Osteocyte (in vitro differentiated cells): ENCODE results near the gene AZU1. TPM values are rescaled to one million over a fixed set of nuclear protein-coding genes. Genes with fewer than 3 reads are reported as not detected.

Experiments used
- DNase-seq: peaks from one replicate; pipeline ENCODE4 v3.0.0; 2021; ENCODE audit warnings: mixed read lengths; ENCODE audit not compliant: unreplicated experiment; ENCODE audit errors: extremely low spot score
- H3K27ac Mint-ChIP-seq: one replicate; pipeline ENCODE4 v1.8.0; 2021; ENCODE audit warnings: mild to moderate bottlenecking, mixed read lengths; ENCODE audit not compliant: unreplicated experiment
- H3K27me3 Mint-ChIP-seq: one replicate; pipeline ENCODE4 v1.8.0; 2021; ENCODE audit warnings: mixed read lengths; ENCODE audit not compliant: unreplicated experiment
- H3K36me3 Mint-ChIP-seq: one replicate; pipeline ENCODE4 v1.8.0; 2021; ENCODE audit warnings: mixed read lengths; ENCODE audit not compliant: unreplicated experiment
- H3K4me1 Mint-ChIP-seq: one replicate; pipeline ENCODE4 v1.8.0; 2021; ENCODE audit warnings: mixed read lengths; ENCODE audit not compliant: unreplicated experiment
- H3K4me3 Mint-ChIP-seq: one replicate; pipeline ENCODE4 v1.8.0; 2021; ENCODE audit warnings: mild to moderate bottlenecking, moderate library complexity, mixed read lengths; ENCODE audit not compliant: unreplicated experiment
- H3K9me3 Mint-ChIP-seq: one replicate; pipeline ENCODE4 v1.8.0; 2021; ENCODE audit warnings: mixed read lengths; ENCODE audit not compliant: unreplicated experiment
- total RNA-seq: library from RNA; stranded (reverse); gene quantifications from 2 replicates; pipeline ENCODE4 v1.2.1, GENCODE V29; 2021
- TF ChIP-seq, protein P1 (sequence below): fragments of 200-600 bp; sonication (generic); IDR thresholded peaks from 2 replicates; pipeline ENCODE4 v1.5.0; 2021; ENCODE audit warnings: antibody characterized with exemption, mild to moderate bottlenecking, moderate library complexity

AZU1 gene
- total RNA-seq, 1 donor from 2014 or later, result 0.91 TPM

DNA sequence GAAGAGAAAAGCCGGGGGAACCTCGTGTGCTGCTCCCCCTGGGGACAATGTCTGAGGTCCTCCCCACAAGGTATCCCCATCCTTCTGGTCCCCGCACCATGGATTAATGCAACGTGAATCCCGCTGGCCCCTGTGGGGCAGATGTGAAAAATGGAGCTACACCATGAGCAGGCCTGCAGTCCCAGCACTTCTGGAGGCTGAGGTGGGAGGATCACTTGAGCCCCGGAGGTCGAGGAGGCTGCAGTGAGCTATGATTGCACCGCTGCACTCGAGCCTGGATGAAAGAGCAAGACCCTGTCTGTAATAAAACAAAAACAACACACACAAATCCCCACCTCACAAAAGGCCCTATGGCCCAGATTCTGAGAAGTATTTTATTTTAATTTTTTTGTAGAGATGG, 30.6 kb downstream of the AZU1 start:
- no peaks in the 10 kb centered on the region for H3K9me3 Mint-ChIP-seq
- peak overlapping the region; percentile 65 for H3K27ac Mint-ChIP-seq
- H3K4me3 Mint-ChIP-seq, result no peak overlapping the region
- TF ChIP-seq, protein P1, sequence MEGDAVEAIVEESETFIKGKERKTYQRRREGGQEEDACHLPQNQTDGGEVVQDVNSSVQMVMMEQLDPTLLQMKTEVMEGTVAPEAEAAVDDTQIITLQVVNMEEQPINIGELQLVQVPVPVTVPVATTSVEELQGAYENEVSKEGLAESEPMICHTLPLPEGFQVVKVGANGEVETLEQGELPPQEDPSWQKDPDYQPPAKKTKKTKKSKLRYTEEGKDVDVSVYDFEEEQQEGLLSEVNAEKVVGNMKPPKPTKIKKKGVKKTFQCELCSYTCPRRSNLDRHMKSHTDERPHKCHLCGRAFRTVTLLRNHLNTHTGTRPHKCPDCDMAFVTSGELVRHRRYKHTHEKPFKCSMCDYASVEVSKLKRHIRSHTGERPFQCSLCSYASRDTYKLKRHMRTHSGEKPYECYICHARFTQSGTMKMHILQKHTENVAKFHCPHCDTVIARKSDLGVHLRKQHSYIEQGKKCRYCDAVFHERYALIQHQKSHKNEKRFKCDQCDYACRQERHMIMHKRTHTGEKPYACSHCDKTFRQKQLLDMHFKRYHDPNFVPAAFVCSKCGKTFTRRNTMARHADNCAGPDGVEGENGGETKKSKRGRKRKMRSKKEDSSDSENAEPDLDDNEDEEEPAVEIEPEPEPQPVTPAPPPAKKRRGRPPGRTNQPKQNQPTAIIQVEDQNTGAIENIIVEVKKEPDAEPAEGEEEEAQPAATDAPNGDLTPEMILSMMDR, result no peak
- peaks cover 22% of the 10 kb centered on the region for H3K4me1 Mint-ChIP-seq
- no peak for DNase-seq
- no peaks in the 10 kb centered on the region for H3K36me3 Mint-ChIP-seq
- no peaks in the 10 kb centered on the region for H3K27me3 Mint-ChIP-seq

DNA sequence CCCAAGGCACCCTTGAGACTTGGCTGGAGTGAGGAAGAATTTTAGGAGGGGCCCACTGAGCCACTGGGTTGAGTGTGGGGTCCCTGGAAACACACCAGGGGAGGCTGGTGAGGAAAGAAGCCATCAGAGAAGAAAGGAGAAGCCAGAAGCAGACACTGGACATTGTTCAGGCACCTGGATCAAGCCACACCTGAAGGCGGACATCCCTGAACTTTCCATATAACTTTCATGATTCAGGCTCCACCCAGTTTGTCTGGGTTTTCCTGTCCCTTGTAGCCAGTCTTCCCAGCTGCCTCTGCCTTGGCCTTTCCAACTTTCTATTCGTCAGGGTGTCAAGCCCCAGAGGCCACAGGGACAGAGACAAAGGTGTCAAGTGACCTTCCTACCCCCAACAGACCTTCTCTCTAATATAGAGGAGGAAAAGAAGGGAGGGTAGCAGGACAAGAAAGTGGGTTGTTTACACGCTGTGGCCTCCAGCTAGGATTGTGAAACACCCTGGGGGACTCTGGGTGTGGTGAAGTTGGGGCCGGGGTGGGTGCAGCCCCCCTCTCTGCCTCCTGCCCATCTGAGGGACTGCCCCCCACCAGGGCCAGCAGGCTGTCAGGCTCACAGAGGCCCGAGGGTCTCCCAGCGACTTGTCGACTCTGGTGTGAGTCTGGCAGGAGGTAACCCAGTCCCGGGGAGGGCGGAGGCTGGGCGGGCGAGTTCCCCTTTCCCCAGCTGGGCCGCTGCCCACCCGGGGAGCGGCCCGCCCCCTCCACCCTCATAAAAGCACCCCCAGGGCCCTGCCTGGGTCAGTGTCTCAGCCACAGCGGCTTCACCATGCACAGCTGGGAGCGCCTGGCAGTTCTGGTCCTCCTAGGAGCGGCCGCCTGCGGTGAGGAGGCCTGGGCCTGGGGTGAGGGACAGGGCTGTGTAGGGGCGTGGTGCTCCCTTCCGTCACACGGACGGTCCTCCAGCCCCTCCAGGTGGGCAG, 31.5 kb downstream of the AZU1 start, which contains the start of gene CFD:
Gene CFD, plus strand, starts transcription at position 797 of the 976 bp plus-strand sequence. Its CDS starts 26 bp downstream, at position 823.
- Mint-ChIP-seq H3K9me3 (no peaks in the 10 kb centered on the region), H3K36me3 (no peaks in the 10 kb centered on the region), H3K4me3 (peak within 1 kb of the TSS; percentile 72), H3K27ac (peak within 1 kb of the TSS; percentile 75), H3K4me1 (peaks cover 28% of the 10 kb centered on the region), H3K27me3 (no peaks in the 10 kb centered on the region)
- TF ChIP-seq, protein P1, result no peak
- DNase-seq, result peak; percentile 88

DNA sequence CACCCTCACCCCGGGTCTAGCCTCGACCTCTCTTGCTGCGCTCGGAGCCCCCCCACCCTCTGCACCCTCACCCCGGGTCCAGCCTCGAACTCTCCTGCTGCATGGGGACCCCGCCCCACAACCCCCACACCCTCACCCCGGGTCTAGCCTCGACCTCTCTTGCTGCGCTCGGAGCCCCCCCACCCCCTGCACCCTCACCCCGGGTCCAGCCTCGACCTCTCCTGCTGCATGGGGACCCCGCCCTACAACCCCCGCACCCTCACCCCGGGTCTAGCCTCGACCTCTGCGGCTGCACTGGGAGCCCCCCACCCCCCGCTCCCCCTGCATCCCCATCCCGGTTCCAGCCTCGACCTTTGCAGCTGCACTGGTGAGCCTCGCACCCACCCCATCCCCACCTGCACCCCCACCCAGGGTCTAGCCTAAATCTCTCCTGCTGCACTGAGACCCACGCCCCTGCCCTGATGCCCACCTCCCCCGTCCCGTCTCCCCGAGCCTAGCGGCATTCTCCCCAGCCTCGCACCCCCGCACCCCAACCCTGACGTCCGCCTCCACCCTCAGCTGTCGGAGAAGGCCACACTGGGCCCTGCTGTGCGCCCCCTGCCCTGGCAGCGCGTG, 33.6 kb downstream of the AZU1 start:
- DNase-seq, result no peak
- peak overlapping the region; percentile 63 for H3K4me3 Mint-ChIP-seq
- H3K36me3 Mint-ChIP-seq, result no peaks in the 10 kb centered on the region
- no peaks in the 10 kb centered on the region for H3K9me3 Mint-ChIP-seq
- no peaks in the 10 kb centered on the region for H3K27me3 Mint-ChIP-seq
- TF ChIP-seq, protein P1, result no peak
- H3K27ac Mint-ChIP-seq, result no peak overlapping the region
- peaks cover 36% of the 10 kb centered on the region for H3K4me1 Mint-ChIP-seq

DNA sequence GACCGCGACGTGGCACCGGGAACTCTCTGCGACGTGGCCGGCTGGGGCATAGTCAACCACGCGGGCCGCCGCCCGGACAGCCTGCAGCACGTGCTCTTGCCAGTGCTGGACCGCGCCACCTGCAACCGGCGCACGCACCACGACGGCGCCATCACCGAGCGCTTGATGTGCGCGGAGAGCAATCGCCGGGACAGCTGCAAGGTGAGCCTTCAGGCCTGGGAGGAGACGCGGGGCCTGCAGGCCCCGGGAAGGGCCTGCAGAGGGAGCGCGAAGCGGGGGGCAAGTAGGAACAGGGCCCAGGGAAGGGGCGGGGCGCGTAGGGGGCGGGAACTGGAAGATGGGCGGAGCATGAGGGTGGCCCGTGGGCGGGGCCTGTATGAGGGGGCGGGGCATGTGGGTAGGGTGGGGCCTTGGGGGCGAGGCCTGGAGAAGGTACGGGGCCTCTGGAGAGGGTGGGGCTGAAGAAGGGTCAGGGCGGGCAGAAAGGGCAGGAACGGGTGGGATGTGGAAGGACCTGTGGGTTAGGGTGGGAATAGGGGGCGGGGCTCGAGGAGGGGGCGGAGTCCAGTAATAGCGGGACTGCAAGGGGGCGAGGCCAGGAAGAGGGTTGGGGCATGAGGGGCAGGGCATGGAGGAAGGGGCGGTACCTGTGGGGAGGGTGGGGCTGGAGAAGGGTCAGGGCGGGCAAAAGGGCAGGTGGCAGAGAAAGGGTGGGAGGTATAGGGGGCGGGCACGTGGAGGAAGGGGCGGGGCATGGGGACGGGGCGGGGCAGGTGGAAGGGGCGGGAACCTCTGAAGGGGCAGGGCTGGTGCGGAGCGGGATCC, 34.3 kb downstream of the AZU1 start:
- peak overlapping the region; percentile 50 for H3K4me3 Mint-ChIP-seq
- peak overlapping the region; percentile 44 for H3K27ac Mint-ChIP-seq
- H3K9me3 Mint-ChIP-seq, result no peaks in the 10 kb centered on the region
- TF ChIP-seq, protein P1, result peak; percentile 13
- DNase-seq, result peak; percentile 84
- H3K27me3 Mint-ChIP-seq, result no peaks in the 10 kb centered on the region
- peaks cover 39% of the 10 kb centered on the region for H3K4me1 Mint-ChIP-seq
- no peaks in the 10 kb centered on the region for H3K36me3 Mint-ChIP-seq
